ENCODE results near the gene CDH12. TPM values are rescaled to one million over a fixed set of nuclear protein-coding genes. Genes with fewer than 3 reads are reported as not detected.

Gene CDH12
- total and polyA plus RNA-seq, 2 donors (not counting 3 experiments of a cell fraction or from before 2014, with no cell fraction given), result 0.03 TPM; not detected in 1

DNA sequence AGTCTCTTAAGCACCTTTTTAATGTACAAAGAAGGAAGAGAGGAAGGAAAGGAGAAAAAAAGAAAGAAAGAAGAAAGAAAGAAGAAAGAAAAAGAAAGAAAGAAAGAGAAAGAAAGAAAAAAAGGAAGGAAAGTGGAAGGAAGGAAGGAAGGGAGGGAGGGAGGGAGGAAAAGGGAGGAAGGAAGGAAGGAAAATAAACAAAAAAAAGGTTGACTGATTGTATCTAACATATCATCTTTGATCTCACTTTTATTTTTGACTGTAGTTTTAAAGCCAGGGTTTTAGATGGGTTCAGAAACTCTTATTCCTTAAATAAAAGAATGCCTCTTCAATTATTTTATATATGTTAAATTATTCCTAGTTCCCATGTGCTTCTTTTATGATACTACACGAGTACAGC, 794.5 kb downstream of the CDH12 start:
- CTCF ChIA-PET, result interaction anchor here (0.6 kb wide), 1 partner anchor 26 kb away, joined by 3 read pairs; no protein-coding TSS in a partner anchor
- no peak for DNase-seq (ENCODE audit: low read depth, low spot score)
- Histone ChIP-seq H3K4me2 (ENCODE audit: insufficient read depth, low read length) (no peak overlapping the region), H4K20me1 (replicated peaks; ENCODE audit: control insufficient read depth, extremely low read depth, insufficient read depth, low read length) (no peaks in the 10 kb centered on the region), H3K9me1 (replicated peaks; ENCODE audit: control insufficient read depth, extremely low read depth, insufficient read depth, low read length) (no peaks in the 10 kb centered on the region), H3K79me2 (ENCODE audit: control insufficient read depth, insufficient read depth, low read length) (no peaks in the 10 kb centered on the region), H3K4me1 (ENCODE audit: control insufficient read depth, extremely low read depth, insufficient read depth, low read length) (no peaks in the 10 kb centered on the region), H3K9ac (replicated peaks; ENCODE audit: extremely low read depth, insufficient read depth, low read length) (no peak overlapping the region), H3K4me3 (replicated peaks in 1 of 3; ENCODE audit: insufficient read depth in 1 of 3, low read depth in 1 of 3, low read length in 3 of 3) (no peak overlapping the region), H2AFZ (ENCODE audit: low read depth, low read length) (no peak overlapping the region), H3K9me3 (replicated peaks; ENCODE audit: control insufficient read depth, insufficient read depth, low read length) (no peaks in the 10 kb centered on the region), H3K27me3 (ENCODE audit: control insufficient read depth in 2 of 2, insufficient read depth in 2 of 2, low read length in 2 of 2) (no peaks in the 10 kb centered on the region), H3K27ac (ENCODE audit: insufficient read depth, low read depth, low read length) (no peak overlapping the region), H3K36me3 (ENCODE audit: control insufficient read depth in 2 of 2, extremely low read depth in 1 of 2, insufficient read depth in 2 of 2, low read length in 2 of 2) (no peaks in the 10 kb centered on the region)
- no TSS peak for BruUV-seq (replicated peaks)
- POLR2A ChIA-PET, result no interaction called here
- FAIRE-seq, result no peak
- intact Hi-C loops (cut with micrococcal nuclease) (no loop called here), dilution Hi-C loops (cut with MboI; ENCODE audit: extremely low pct_ligation_motif_present, low sequenced_read_pairs) (no loop called here)
- TF ChIP-seq, protein P1, sequence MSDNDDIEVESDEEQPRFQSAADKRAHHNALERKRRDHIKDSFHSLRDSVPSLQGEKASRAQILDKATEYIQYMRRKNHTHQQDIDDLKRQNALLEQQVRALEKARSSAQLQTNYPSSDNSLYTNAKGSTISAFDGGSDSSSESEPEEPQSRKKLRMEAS (IDR thresholded peaks at IDR 0.05; ENCODE audit: insufficient read depth, insufficient read length), result no peak
- TF ChIP-seq GATA2 (IDR thresholded peaks at IDR 0.05; ENCODE audit: insufficient read depth, insufficient read length, low read depth, low read length) (no peak), MYC (IDR thresholded peaks at IDR 0.05; ENCODE audit: low read depth, low read length) (no peak), EZH2 (IDR thresholded peaks at IDR 0.05; ENCODE audit: borderline replicate concordance, low read depth, low read length, severe bottlenecking) (no peak), POLR2AphosphoS5 (IDR thresholded peaks at IDR 0.05; ENCODE audit: insufficient read depth, low read depth, low read length) (no peak), FOS (IDR thresholded peaks at IDR 0.05; ENCODE audit: borderline replicate concordance, insufficient read depth, low read length) (no peak)
- TF ChIP-seq, protein P2, sequence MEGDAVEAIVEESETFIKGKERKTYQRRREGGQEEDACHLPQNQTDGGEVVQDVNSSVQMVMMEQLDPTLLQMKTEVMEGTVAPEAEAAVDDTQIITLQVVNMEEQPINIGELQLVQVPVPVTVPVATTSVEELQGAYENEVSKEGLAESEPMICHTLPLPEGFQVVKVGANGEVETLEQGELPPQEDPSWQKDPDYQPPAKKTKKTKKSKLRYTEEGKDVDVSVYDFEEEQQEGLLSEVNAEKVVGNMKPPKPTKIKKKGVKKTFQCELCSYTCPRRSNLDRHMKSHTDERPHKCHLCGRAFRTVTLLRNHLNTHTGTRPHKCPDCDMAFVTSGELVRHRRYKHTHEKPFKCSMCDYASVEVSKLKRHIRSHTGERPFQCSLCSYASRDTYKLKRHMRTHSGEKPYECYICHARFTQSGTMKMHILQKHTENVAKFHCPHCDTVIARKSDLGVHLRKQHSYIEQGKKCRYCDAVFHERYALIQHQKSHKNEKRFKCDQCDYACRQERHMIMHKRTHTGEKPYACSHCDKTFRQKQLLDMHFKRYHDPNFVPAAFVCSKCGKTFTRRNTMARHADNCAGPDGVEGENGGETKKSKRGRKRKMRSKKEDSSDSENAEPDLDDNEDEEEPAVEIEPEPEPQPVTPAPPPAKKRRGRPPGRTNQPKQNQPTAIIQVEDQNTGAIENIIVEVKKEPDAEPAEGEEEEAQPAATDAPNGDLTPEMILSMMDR (IDR thresholded peaks at IDR 0.05; ENCODE audit: extremely low read depth in 1 of 2, insufficient read depth in 1 of 2, low read depth in 1 of 2, low read length in 2 of 2), result no peak

Measured in endothelial cell of umbilical vein (primary cell).